SHP77 treated with DMSO at 0.1 percent for 48 hours (cell line): ENCODE results near the gene PAOX.
"Not testable (repeated sequence)": the region's sequence is repeated elsewhere in the genome, so short reads cannot be mapped to it uniquely, and the experiment has no call there.

Source experiments
- DNase-seq: peaks from one replicate; lab custom pipeline; 2025; lab: John Stamatoyannopoulos, UW

The PAOX gene

DNA sequence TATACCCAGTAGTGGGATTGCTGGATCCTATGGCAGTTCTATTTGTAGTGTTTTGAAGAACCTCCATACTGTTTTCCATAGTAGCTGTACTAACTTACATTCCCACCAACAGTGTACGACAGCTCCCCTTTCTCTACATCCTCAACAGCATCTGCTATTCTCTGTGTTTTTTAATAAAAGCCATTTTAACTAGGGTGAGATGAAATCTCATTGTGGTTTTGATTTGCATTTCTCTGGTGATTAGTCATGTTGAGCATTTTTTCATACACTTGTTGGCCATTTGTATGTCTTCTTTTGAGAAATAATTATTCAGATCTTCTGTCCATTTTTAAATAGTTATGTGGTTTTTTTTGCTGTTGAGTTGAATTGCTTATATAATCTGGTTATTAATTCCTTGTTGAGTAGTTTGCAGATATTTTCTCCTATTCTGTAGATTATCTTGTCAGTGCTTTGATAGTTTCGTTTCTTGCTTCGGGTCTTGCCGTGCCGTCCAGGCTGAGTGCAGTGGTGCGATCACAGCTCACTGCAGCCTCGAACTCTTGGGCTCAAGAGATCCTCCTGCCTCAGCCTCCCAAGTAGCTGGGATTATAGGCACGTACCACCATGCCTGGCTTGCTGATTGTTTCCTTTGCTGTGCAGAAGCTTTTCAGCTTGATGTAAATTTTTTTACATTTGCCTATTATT lies 26.9 kb downstream of the PAOX start:
- DNase-seq, result no peak

DNA sequence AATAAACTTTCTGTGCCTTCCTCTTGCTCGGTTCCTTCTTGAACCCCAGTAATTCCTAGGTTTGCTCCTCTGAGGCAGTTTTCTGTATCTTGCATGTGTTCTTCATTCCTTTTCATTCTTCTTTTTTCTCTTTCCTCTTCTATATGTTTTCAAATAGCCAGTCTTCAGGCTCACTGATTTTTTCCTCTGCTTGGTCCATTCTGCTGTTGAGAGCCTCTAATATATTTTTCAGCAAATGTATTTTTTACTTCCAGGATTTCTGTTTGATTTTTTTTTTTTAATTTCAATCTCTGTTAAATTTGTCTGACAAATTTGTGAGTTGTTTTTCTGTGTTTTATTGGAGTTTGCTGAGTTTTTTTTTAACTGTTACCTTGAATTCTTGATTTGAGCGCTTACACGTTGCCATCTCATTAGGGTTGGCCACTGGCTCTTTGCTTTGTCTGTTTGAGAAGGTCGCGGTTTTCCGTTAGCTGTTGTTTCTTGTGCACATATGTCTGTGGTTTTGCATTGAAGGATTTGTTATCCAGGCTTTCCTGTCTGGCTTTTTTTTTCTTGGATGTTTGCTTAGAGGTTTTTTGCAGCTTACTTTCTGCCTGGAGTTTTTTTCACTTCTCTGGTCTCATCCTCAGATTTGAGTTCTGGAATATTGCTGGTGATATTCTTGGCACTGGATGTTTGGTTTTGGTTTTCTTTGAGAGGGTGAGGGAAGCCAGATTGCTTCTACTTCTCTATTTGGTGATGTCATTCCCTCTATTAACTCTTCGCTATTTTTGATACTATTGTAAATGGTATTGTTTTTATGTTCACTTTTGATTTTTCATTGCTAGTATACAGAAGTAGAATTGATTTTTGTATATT lies 32.7 kb downstream of the PAOX start:
- DNase-seq, result no peak

DNA sequence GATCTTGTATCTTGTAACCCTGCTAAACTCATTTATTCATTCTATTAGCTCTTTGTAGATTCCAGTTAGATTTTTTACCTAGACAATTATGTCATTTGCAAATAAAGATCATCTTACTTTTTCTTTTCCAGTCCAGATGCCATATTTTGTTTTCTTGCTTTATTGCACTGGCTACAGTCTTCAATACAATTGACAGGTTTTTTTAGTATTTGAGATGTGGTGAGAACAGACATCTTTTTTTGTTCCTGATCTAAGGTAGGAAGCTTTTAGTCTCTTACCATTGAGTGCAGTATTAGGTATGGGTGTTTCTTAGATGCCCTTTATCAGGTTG lies 33.3 kb downstream of the PAOX start:
- DNase-seq, result no peak

DNA sequence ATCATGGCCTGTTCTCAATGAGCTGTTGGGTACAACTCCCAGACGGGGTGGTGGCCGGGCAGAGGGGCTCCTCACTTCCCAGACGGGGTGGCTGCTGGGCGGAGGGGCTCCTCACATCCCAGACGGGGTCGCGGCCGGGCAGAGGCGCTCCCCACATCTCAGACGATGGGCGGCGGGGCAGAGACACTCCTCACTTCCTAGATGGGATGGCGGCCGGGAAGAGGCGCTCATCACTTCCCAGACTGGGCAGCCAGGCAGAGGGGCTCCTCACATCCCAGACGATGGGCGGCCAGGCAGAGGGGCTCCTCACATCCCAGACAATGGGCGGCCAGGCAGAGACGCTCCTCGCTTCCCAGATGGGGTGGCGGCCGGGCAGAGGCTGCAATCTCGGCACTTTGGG lies 35.3 kb downstream of the PAOX start:
- not testable (repeated sequence) for DNase-seq

DNA sequence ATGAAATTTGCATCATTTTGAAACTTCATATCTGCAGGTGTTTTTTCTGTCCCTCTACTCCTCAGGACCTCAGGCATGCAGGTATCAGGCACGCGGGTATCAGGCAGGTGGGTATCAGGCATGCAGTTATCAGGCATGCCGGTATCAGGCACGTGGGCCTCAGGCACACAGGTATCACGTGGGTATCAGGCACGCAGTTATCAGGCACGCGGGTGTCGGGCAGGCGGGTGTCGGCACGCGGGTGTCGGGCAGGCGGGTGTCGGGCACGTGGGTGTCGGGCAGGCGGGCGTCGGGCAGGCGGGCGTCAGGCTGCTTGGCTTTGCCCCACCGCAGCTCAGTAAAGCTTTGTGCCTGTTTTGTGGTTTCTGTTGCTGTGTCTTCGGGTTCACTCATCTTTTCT lies 36.7 kb downstream of the PAOX start:
- DNase-seq, result no peak

DNA sequence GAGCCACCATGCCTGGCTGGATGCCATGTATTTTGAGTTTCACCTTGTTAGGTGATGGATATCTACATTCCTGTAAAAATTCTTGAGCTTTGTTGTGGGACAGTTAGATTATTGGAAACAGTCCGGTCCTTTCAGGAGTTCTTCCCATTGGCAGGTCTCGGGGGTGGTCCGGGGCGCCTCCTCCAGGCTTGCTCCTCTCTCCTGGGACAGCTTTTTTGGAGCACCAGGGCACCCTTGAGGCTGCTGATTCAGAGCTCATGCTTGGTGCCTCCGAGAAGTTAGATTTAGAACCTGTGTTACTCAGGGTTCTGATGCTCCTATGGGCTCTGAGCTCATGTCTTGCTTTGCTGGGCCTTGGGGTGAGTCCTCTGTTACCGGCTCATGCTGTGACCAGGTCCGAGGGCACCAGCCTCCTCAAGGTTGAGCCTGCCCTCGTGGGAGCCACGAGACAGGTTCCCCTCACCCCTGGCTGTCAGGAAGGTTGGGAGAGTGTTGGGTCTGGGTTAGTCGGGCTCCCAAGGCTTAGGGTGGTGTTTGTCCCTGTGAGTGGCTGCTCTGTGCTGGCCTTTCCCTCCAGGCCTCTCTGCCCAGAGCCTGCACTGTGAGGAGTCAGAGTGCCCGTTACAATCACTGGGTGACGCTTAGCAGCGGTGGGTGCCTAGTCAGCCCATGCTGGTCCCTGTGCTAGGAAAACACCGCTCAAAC lies 39.4 kb downstream of the PAOX start:
- DNase-seq, result no peak

DNA sequence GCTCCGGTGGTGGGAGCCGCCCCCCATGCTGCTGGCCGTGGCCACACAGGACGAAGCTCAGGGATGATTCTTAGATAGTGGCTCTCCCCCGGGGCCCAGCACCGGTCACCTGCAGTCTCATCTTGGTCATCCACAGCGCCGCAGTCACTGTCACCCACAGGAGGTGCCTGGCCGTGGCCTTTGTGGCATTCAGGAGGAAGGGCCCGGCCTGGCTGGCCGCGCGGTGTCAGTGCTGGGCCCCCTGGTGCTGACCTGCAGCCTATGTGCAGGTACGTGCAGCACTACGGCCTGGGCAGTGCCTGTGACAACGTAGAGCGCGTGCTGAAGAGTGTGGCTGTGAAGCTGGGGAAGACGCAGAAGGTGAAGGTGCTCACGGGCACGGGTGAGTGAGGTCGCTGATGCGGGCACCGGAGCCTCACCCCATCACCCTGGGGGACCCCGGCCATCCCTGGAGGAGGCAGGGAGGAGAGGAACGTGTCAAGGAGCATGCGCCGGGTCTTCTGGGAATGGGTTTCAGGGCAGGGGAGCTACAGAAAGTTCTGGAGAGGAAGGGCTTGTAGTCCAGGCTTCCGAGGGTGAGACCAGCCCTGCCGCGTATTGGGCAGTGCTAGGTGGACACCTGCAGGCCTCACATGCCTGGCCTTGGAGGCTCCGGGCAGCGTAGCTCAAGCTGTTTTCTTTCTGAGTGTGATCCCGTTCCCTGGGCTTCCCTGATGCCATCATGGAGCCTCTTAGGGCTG lies 40.3 kb downstream of the PAOX start:
- DNase-seq, result no peak

DNA sequence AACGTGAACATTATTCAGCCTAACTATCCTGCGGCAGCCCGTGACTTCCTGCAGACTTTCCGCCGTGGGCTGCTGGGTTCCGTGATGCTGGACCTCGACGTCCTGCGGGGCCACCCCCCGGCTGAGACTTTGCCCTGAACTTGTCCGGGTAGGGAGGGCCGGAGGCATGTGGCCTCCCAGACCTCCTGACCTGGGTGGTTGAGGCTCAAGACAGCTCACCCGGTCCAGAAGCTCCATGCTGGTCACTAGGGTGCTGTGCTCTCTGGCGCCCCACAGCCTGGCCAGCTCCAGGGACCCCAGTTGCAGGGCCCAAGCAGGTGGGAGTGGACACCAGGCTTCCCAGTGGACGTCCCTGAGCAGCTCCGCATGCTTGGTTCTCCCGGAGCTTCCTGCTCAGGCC lies 41.0 kb downstream of the PAOX start:
- DNase-seq, result no peak

DNA sequence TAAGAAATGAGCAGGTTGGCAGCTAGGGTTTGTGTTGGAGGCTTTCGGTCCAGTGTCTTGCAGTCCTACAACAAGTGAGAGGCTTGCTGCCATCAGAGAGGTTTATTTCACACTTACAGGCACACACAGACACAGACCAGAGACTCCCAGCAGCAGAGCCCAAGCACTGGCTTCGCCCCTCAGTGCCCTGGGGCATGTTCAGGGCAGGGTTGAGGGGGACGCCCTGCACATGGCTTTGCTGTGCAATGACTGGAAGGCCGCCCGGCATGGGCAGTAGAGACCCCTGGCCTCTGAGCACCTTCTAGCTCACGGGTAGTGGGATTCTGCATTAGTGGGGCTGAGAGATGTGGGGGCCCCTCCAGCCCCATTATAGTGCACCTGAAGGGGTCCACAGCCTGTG lies 41.5 kb downstream of the PAOX start:
- DNase-seq, result no peak

DNA sequence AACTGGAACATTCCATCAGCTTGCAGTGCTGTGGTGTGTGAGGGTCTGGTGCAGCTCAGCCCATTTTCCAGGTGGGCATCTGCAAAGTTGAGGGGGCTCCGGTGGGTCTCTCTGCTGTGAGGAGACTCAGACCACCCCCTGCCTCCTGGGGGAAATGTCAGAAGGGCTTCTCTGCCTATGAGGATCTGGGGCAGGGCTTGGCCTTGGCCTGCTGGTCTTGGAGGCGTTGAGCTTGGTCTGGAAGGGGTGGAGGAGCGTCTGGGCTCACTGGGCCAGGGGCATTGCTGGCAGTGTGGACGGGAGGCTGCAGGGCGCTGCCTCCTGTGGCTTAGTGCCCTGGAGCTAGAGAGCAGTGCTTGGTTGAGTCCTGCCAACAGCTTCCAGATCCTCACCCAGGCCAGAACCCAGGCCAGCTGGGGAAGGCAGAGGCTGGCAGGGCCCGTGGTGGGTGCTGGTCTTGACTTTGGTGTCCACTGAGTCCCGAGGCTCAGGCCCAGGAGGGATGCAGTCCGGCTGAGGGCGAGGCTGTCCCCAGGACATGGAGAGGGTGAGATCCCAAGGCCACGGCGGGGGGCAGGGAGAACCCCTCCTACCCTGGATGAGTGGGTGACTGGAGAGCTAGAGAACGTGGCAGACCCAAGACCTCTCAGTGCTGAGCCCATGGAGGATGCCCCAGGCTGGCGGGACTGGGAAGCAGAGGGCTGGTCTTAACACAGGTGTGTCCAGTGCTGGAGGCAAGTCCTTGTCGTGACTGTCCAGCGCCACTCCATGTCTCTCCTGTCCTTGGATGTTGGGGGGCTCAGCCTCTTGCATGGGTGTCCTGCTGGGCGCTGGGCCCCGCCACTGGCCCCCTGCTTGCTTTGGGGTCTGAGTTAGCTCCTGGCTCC lies 42.5 kb downstream of the PAOX start:
- DNase-seq, result no peak

DNA sequence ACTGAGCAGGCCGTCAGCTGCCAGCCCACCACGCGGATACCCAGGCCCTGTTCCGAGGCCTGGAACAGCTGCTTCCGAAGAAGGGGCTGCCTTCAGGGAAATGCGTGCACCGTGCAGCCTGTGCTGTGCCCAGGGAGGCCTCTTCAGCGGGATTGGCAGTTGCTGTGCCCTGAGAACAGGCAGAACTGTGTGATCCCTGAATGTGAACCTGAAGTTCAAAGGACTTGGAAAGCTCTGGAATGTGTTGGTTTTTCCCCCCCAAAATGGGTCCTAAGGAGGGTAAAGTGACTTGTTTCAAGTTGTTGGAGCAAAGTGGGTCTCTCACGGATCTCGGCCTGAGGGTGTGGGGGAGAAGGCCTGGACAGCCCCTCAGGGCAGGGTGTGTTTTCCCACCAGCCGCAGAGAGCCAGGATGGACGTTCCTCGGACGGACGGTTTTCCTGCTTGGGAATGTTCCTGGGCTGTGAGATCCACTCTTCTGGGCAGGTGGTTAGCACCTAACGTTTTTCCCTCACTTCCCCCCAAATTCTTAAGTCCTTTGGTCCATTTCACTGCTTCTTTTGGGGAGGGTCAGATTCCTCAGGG lies 43.3 kb downstream of the PAOX start:
- no peak for DNase-seq

DNA sequence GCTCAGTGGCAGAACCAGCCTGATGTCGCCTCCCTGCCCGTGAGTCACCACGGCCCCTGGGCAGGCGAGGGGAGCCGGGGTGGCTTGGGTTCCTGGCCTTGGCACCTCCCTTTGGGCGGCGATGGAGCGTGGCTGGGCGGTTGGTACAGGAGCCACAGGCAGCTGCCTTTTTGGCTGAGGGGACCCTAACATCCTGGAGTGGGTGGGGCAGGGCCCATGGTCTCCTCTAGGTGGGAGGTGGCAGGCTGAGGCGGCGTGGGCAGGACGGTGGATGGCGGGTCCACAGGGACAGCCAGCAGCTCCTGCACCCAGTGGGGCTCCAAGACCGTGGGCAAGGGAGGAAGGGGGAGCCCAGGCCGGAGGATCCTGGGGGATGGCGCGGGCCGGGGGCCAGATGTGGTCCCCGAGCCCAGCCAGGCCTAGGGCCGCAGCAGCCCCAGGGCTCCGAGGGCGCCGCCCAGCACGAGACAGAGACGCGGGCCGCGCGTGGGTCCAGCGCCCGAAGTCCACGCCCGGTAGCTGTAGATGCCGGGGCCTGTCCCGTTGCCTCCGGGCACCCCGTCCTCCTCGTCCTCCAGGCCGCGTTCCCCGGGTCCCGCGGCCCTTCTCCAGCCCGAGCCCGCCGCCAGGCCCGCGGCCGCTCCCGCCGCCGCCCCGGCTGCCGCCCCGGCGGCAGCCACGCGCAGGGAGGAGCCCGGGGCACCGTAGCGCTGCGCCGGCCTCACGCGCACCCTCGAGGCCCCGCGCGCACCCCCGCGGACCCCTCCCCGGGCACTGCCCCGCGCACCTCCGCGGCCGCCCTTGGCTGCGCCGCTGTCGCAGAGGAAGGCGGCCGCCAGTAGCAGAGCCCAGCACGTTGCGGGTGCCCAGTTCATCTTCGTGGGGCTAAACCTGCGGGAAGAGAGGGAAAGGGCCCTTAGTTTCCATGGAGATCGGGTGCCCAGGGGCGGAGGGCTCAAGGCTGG lies 44.0 kb downstream of the PAOX start:
- no peak for DNase-seq

DNA sequence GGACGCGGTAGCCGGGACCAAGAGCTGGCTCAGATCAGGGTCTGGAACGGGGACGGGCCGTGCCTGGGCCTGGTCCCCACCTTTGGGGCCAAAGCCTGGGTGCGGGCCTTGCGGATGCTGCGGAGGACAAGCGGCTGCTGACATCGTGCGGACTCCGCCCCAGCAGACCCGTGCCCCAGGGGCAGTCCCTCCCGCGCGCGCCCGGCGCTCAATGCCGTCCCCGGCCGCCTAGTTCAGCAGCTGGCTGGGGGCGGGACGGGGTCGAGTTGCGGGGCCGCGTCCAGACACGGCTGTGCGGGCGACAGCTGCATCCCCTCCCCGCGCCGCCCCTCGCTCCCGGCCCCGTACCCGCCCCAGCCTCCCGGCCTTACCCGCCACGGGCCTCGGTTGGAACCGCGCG lies 45.0 kb downstream of the PAOX start:
- not testable (repeated sequence) for DNase-seq

DNA sequence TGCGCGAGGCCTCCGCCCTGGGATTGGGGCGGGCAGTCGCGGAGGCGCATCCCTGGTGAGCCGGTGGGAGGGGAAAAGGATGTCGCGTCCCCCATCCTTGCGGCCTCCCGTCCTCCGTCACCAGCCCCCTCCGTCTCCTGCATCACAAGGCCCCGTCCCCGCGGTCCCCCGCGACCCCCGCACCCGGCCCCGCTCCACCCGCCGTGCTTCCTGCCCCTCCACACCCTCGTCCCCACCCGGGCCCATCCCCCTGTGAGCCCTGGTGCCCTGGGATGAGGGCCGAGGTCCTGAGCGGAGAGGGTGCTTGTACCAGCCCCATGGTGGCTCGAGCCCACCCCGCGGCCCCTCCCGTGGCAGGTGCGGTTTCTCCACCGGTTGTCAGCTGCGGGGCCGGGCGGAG lies 45.5 kb downstream of the PAOX start, which contains the start of gene SPRN:
TSS of gene SPRN (minus strand) at position 25 of the 400 bp plus-strand sequence. CDS start 944 bp downstream, outside the sequence.
- DNase-seq, result not testable (repeated sequence)

DNA sequence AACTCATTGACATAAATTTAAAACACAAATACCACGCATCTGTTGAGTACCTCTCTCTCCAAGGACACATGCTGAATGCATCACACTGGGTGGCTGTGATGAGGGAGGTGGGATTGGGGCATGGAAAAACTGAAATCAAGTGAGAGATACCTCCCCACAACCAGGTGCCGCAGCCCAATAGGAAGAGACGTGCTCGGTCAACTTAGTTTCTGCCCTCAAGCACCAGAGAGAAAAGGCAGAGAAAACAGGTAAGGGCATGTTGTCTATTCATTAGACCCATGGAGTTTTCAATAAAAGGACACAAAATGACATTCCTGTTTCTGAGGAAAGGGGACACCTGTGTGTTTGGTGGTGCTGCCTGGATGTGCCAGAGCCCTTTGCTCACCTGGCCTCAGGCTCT lies 50.5 kb downstream of the PAOX start:
- not testable (repeated sequence) for DNase-seq

DNA sequence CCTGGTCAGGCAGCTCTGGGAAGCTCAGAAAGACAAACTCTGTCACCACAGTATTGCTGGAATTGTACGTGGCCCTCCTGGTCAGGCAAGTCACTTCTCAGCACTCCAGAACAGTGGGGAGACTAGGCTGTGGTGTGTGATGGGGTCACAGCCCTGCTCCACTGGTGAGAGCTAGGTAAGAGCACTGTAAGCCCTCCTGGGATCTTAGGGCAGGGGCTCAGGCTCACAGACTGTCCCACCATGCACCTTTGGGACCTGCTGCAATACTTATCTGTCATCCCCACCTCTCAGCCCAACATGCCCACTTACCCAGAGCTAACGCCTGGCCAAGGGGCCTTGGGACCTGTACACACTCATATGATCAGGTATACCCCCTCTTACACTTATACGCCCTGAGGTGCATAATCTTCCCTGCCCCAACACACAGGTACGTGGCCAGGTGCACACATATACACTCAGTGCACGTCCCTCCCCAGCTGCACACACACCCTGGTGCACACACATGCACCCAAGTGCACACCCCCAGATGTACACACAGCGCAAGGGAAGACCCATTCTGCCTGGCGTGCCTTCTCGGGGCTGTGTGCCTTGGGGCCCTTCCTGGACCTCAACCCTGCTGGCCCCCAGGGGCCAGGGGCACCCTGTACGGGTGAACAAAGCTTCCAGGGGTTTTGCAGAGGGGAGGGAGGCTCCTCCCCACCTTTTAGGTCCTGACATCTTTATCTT lies 53.0 kb downstream of the PAOX start:
- not testable (repeated sequence) for DNase-seq

DNA sequence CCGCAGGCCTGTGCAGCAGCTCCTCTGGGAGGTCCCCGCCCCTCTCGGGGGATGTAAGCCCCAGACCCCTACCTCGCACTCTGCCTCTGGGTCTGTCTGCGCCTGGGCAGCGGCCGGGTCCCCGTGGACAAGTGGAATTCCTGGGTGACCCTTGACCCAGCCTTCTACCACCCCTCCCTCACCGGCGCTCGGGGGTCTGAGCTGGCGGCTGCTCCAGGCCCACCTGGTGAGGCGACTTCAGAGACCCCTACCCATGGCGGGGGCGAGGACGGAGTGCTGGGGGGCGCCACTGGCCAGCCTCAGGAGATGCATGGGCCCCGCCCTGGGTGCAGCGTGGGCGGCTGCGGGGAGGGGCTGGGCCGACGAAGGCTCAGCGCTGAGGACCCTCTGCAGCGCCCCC lies 53.7 kb downstream of the PAOX start:
- not testable (repeated sequence) for DNase-seq

DNA sequence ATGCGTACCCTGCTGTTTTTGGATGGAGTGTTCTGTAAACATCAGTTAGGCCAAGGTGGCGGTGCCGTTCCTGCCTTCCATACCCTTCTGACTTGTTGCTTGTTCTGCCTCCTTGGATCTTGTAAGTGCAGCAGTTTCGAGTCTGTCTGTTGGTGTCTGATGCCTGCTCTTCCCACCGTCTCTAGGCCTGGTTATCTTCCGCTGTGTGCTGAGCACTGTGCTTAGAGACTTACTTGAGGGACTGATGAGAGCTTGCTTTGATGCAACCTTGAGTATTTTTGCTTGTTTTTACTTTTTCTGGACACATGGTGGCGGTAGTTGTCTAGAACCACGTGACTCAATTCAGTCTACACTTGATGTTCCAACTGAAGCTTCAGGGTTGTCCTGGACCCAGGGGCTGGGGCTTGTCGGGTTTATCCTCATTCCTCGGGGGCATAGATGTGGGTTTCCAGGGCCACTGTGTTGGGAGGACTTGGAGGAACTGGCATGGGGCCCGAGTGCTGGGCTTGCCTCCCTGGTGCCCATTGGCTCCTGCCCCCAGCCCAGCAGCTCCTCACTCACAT lies 59.7 kb downstream of the PAOX start:
- DNase-seq, result peak; percentile 24
